ENCODE measurements around the gene AKR1C3.
"Not testable (repeated sequence)": the region's sequence is repeated elsewhere in the genome, so short reads cannot be mapped to it uniquely, and the experiment has no call there.

The AKR1C3 gene

DNA sequence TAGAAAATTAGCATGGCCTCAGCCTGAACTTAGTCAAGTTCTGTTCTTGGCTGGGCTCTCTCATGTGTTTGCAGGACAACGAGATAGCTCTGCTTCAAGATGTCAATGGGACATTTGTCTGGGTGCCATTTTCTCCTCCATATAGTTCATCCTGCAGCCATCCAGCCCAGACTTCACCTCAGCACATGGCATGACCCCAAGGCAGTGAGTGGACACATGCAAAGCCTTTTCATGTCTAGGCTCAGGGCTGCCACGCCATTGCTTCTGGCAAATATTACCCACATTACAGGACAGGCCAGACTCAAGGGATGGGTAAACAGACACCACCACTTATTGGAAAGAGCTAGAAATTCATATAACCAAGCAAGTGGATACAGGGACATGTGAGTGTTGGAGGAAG, 9.3 kb downstream of the AKR1C3 start:
- DNase-seq (ENCODE audit: low read depth), result no peak
- TF ChIP-seq, protein P1, sequence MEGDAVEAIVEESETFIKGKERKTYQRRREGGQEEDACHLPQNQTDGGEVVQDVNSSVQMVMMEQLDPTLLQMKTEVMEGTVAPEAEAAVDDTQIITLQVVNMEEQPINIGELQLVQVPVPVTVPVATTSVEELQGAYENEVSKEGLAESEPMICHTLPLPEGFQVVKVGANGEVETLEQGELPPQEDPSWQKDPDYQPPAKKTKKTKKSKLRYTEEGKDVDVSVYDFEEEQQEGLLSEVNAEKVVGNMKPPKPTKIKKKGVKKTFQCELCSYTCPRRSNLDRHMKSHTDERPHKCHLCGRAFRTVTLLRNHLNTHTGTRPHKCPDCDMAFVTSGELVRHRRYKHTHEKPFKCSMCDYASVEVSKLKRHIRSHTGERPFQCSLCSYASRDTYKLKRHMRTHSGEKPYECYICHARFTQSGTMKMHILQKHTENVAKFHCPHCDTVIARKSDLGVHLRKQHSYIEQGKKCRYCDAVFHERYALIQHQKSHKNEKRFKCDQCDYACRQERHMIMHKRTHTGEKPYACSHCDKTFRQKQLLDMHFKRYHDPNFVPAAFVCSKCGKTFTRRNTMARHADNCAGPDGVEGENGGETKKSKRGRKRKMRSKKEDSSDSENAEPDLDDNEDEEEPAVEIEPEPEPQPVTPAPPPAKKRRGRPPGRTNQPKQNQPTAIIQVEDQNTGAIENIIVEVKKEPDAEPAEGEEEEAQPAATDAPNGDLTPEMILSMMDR (IDR thresholded peaks at IDR 0.05; ENCODE audit: low read length, missing control alignments), result no peak
- H3K4me3 ChIP-seq (replicated peaks; ENCODE audit: low read depth, low read length), result no peak overlapping the region

- DNase-seq (ENCODE audit: low read depth), result no peak
- no peak overlapping the region for H3K4me3 ChIP-seq (replicated peaks; ENCODE audit: low read depth, low read length)
- TF ChIP-seq, protein P1 (IDR thresholded peaks at IDR 0.05; ENCODE audit: low read length, missing control alignments), result no peak
These were observed 11.4 kb downstream of the AKR1C3 start for GRCh38 chr10:5105626-5106025.

- H3K4me3 ChIP-seq (replicated peaks; ENCODE audit: low read depth, low read length), result no peak overlapping the region
- TF ChIP-seq, protein P1 (IDR thresholded peaks at IDR 0.05; ENCODE audit: low read length, missing control alignments), result no peak
- DNase-seq (ENCODE audit: low read depth), result no peak
These were observed 12.3 kb downstream of the AKR1C3 start for GRCh38 chr10:5106553-5106952.

DNA sequence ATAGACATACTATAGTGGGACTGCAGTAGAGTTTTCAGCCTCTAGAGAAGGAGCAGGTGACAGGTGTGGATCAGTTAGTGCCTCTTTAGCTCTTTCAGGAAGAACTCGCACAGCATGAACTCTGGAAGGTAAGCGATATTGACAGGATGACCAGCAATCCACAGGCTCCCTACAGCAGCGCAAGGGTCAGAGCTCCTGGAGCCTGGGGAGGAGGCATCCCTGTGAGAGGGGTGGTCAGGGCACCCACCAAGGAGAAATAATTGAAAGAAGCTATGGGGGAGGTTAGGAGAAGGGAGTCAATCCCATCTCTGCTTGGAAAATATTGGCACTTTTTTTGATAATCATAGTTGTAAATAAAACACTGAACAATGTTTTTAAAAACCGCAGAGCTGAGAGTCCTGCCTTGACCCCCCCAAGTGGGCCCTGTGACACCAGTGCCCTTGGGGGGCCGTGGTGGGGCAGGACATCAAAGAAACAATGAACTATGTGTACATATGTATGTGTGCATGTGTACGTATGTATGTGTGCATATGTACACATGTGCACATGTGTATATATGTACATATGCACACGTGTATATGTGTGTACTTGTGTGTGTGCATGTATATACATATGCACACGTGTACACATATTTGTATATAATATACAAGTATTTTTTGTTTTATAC, 13.8 kb downstream of the AKR1C3 start:
- no peak for DNase-seq (ENCODE audit: low read depth)
- TF ChIP-seq, protein P1 (IDR thresholded peaks at IDR 0.05; ENCODE audit: low read length, missing control alignments), result no peak
- no peak overlapping the region for H3K4me3 ChIP-seq (replicated peaks; ENCODE audit: low read depth, low read length)

- no peak for DNase-seq (ENCODE audit: low read depth)
- H3K4me3 ChIP-seq (replicated peaks; ENCODE audit: low read depth, low read length), result no peak overlapping the region
- TF ChIP-seq, protein P1 (IDR thresholded peaks at IDR 0.05; ENCODE audit: low read length, missing control alignments), result no peak
These were observed 14.6 kb downstream of the AKR1C3 start for GRCh38 chr10:5108658-5109416.

- not testable (repeated sequence) for H3K4me3 ChIP-seq (replicated peaks; ENCODE audit: low read depth, low read length); DNase-seq (ENCODE audit: low read depth)
These were observed 15.6 kb downstream of the AKR1C3 start for GRCh38 chr10:5109861-5110260.

DNA sequence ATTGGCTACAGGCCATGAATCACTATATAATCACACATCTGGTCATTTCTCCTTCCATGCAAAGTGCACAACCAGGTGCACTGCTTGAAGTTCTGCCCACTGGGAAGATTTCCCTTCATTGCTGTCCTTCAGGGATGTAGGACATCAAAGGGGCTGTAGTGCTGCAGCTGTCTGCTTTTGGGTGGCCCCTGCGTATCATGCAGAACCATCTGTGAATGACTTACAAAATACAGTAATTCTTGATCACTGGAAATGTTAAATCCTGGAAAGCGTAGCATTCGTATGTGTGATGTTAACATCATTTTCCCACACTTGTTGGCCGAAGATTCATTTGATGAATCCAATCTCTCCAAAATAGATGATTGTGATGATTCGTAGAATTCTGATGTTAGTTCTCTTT, 22.4 kb downstream of the AKR1C3 start:
- DNase-seq (ENCODE audit: low read depth), result no peak
- H3K4me3 ChIP-seq (replicated peaks; ENCODE audit: low read depth, low read length), result no peak overlapping the region
- TF ChIP-seq, protein P1 (IDR thresholded peaks at IDR 0.05; ENCODE audit: low read length, missing control alignments), result no peak

All from fibroblast of pulmonary artery (primary cell).